Skeletal muscle tissue (tissue), 5 donors: ENCODE measurements around the gene TFE3. TPM values are rescaled to one million over a fixed set of nuclear protein-coding genes. Genes with fewer than 3 reads are reported as not detected.
A peak's percentile ranks its signal among the peaks of the same experiment; 100 is the strongest.
"Not testable (repeated sequence)": the region's sequence is repeated elsewhere in the genome, so short reads cannot be mapped to it uniquely, and the experiment has no call there.

Experiments
- H3K27ac ChIP-seq: one replicate; pipeline ENCODE4 v1.7.0; 2013; ENCODE audit warnings: mild to moderate bottlenecking, low read depth, low read length, inconsistent platforms
- H3K27me3 ChIP-seq, 3 donors: one replicate each; pipeline ENCODE4 v1.7.0; 2013; ENCODE audit warnings: low read length in 3 of 3; ENCODE audit not compliant: control insufficient read depth in 3 of 3, insufficient read depth in 3 of 3
- H3K36me3 ChIP-seq, 3 donors: one replicate each; pipeline ENCODE4 v1.7.0; 2013; ENCODE audit warnings: low read length in 3 of 3; ENCODE audit not compliant: control insufficient read depth in 3 of 3, insufficient read depth in 3 of 3
- H3K4me1 ChIP-seq, 3 donors: one replicate each; pipeline ENCODE4 v1.7.0; 2013; ENCODE audit warnings: low read length in 3 of 3, mild to moderate bottlenecking in 3 of 3; ENCODE audit not compliant: control insufficient read depth in 3 of 3, insufficient read depth in 3 of 3
- H3K4me3 ChIP-seq, 3 donors: one replicate each; pipeline ENCODE4 v1.7.0; 2013; ENCODE audit warnings: low read length in 3 of 3
- H3K9ac ChIP-seq, 3 donors: one replicate each; pipeline ENCODE4 v1.7.0; 2013; ENCODE audit warnings: low read length in 3 of 3, mild to moderate bottlenecking in 3 of 3, moderate library complexity in 2 of 3, low read depth in 1 of 3
- H3K9me3 ChIP-seq, 3 donors: one replicate each; pipeline ENCODE4 v1.7.0; 2013; ENCODE audit warnings: low read length in 3 of 3; ENCODE audit not compliant: control insufficient read depth in 3 of 3
- small RNA-seq: library from RNA; depleted of rRNA; stranded (forward); fragments of <200 nt; gene quantifications from one replicate; pipeline ENCODE3, GENCODE V24; 2014
- total RNA-seq: library from RNA; depleted of rRNA; stranded (reverse); fragments of >200 nt; gene quantifications from one replicate; pipeline ENCODE4 v1.2.3, GENCODE V29; 2014
- donor health status: Osteomylitis.

TFE3 gene
- total RNA-seq, 1 donor from 2014 or later = 8.4 TPM

DNA sequence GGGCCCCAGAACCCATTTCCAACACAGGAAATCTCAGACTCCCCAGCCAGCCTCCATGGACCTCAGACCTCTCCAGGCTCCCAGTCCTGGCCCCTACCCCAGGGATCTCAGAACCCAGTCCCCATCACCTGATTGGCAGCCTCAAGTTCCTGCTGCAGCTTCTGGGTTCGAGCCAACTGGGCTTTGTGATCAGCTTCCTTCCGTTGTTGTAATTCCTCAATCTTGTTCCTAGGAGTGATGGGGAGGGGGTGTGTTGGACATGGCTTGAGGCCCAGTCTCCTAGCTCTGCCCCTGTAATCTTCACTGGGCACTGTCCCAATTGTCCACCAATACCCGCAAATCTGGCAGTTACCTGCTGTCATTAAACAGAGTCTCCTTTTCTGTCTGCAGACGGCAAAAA lies 53.7 kb downstream of the TFE3 start:
- H3K9ac ChIP-seq = no peak overlapping the region
- no peak overlapping the region for H3K4me3 ChIP-seq
- H3K27me3 ChIP-seq = no peaks in the 10 kb centered on the region
- no peaks in the 10 kb centered on the region for H3K9me3 ChIP-seq
- no peak overlapping the region for H3K27ac ChIP-seq
- peaks cover 0 to 40% (median 16%) of the 10 kb centered on the region in 3 donors for H3K36me3 ChIP-seq
- H3K4me1 ChIP-seq = no peaks in the 10 kb centered on the region

DNA sequence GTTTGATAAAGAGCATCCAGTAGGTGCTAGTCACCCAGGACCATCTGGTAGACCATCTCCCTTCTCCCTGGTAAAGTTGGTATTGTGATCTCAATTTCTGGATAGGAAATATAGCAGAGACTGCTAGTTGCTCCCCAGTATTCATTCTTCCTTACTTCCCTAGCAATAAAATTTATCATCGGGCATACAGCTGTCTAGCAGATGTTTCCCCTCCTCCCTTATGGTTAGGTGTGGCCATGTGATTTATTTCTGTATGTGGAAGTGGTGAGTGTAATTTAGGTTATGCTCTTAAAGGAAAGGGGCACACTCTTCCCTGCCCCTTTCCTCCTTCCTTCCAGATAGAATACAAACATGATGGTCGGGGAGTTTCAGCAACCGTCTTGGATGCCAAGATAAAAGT lies 59.3 kb downstream of the TFE3 start:
- Histone ChIP-seq H3K9me3 (no peaks in the 10 kb centered on the region), H3K27me3 (no peaks in the 10 kb centered on the region), H3K36me3 (peaks cover 19 to 46% (median 32%) of the 10 kb centered on the region in 3 donors), H3K27ac (no peak overlapping the region), H3K4me3 (no peak overlapping the region), H3K9ac (no peak overlapping the region), H3K4me1 (no peaks in the 10 kb centered on the region)

DNA sequence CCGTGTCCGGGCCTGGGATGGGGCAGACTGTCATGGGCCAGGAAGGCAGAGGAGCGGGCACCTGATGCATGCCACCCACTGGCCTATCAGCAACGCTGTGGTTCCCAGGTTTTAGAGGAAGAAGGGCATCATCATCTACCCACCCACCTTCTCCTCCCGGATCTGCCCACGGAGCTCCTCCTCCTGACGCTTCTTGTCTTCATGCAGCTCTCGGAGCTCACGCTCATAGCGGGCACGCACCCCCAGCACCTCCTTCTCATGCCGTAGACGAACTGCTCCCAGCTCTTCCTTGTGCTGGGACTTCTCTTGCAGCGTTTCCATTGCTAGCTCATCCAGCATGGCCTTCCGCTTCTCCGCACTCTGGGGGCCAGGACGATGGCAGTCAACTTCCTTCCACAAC lies 60.1 kb downstream of the TFE3 start:
- peaks cover 19 to 43% (median 32%) of the 10 kb centered on the region in 3 donors for H3K36me3 ChIP-seq
- no peaks in the 10 kb centered on the region for H3K4me1 ChIP-seq
- H3K27ac ChIP-seq = no peak overlapping the region
- no peaks in the 10 kb centered on the region for H3K9me3 ChIP-seq
- no peaks in the 10 kb centered on the region for H3K27me3 ChIP-seq
- H3K4me3 ChIP-seq = no peak overlapping the region
- H3K9ac ChIP-seq = no peak overlapping the region

DNA sequence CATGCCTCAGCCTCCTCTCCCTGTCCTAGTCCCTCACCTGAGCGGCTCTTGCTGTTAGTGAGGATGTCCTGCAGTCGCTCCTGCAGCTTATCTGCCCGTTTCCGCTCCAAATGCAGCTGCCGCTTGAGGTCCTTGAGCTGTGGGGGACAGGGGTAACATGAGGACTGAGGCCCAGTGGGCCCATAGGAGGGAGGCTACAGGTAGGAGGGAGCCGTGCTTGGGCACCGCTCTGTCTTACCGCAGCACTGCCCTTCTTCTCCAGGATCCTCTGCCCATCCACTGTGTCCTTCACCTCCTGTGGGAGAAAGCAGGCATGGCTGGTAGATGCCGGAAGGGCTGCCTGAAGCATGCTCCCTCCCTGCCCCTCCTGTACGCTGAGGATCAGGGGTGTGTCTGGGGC lies 62.0 kb downstream of the TFE3 start:
- H3K9me3 ChIP-seq = no peaks in the 10 kb centered on the region
- no peaks in the 10 kb centered on the region for H3K4me1 ChIP-seq
- no peak overlapping the region for H3K9ac ChIP-seq
- no peak overlapping the region for H3K27ac ChIP-seq
- no peaks in the 10 kb centered on the region for H3K27me3 ChIP-seq
- peaks cover 22 to 39% (median 32%) of the 10 kb centered on the region in 3 donors for H3K36me3 ChIP-seq
- H3K4me3 ChIP-seq = no peak overlapping the region

DNA sequence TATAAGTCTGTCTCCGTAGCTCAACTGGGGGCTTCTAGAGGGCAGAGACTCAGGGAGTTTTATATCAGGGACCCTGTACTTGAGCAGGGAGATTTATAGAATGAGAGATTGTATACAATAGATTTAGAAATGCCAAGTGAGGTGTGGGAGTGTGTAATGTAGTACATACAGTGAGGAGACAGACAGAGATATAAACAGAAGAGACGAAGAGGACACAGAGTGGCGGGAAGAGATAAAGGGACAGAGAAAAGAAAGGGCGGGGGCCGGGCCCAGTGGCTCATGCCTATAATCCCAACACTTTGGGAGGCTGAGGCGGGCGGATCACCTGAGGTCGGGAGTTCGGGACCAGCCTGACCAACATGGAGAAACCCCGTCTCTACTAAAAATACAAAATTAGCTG lies 62.8 kb downstream of the TFE3 start:
- not testable (repeated sequence) for H3K9ac ChIP-seq, H3K4me1 ChIP-seq, H3K4me3 ChIP-seq, H3K27me3 ChIP-seq, H3K27ac ChIP-seq, H3K9me3 ChIP-seq
- peaks cover 31 to 43% (median 34%) of the 10 kb centered on the region in 3 donors for H3K36me3 ChIP-seq

Small RNAs within 50 kb of the gene (small RNA-seq; reads per million reads assigned to genes)
- gene RNU4-52P = 0.35 reads per million, percentile 42 among the genes with 10 or more reads in this experiment

Other genes with a start within 250 kb of the TFE3 start
- gene HDAC6, start 241.3 kb downstream of the TFE3 start, total RNA-seq = 79.3 TPM
- gene ERAS, start 216.8 kb downstream of the TFE3 start, total RNA-seq = not detected
- not detected for gene PCSK1N, start 207.7 kb downstream of the TFE3 start, total RNA-seq
- 25.1 TPM for gene TIMM17B, start 145.6 kb downstream of the TFE3 start, total RNA-seq
- gene PQBP1, start 145.4 kb downstream of the TFE3 start, total RNA-seq = 45.4 TPM
- gene SLC35A2, start 131.7 kb downstream of the TFE3 start, total RNA-seq = 6.3 TPM
- gene PIM2, start 124.3 kb downstream of the TFE3 start, total RNA-seq = 3.1 TPM
- 16.2 TPM for gene OTUD5, start 85.8 kb downstream of the TFE3 start, total RNA-seq
- 0.52 TPM for gene KCND1, start 71.5 kb downstream of the TFE3 start, total RNA-seq
- 10.4 TPM for gene GRIPAP1, start 41.1 kb downstream of the TFE3 start, total RNA-seq
- gene CCDC120, start 15.6 kb upstream of the TFE3 start, total RNA-seq = 0.52 TPM
- 4.7 TPM for gene PRAF2, start 30.6 kb upstream of the TFE3 start, total RNA-seq
- 26.6 TPM for gene WDR45, start 36.5 kb upstream of the TFE3 start, total RNA-seq
- 20.4 TPM for gene GPKOW, start 80.4 kb upstream of the TFE3 start, total RNA-seq
- 2.1 TPM for gene MAGIX, start 119.4 kb upstream of the TFE3 start, total RNA-seq
- 19.3 TPM for gene PLP2, start 128.5 kb upstream of the TFE3 start, total RNA-seq
- 2.6 TPM for gene PRICKLE3, start 143.0 kb upstream of the TFE3 start, total RNA-seq
- gene SYP, start 156.8 kb upstream of the TFE3 start, total RNA-seq = 1.0 TPM
- not detected for gene CACNA1F, start 190.0 kb upstream of the TFE3 start, total RNA-seq
- gene CCDC22, start 192.1 kb upstream of the TFE3 start, total RNA-seq = 5.7 TPM
- not detected for gene FOXP3, start 221.4 kb upstream of the TFE3 start, total RNA-seq
- gene PPP1R3F, start 226.4 kb upstream of the TFE3 start, total RNA-seq = 6.8 TPM